Stimulated activated CD4-positive, alpha-beta T cell treated with anti-CD3 and anti-CD28 coated beads, Interleukin-1b, Interleukin-23, amount 100 ng/mL, for 48 hours (primary cell): Measurements from ENCODE around the gene TBCD.
A peak's percentile ranks its signal among the peaks of the same experiment; 100 is the strongest.

Experiments used
- DNase-seq: peaks from one replicate; pipeline ENCODE4 v3.0.0-alpha.2; 2020

The TBCD gene

GRCh38 chr17:82859431-82860403 is 107.9 kb downstream of the TBCD start:
- DNase-seq = peak; percentile 68

- DNase-seq = no peak
These were observed 108.9 kb downstream of the TBCD start for GRCh38 chr17:82860606-82861392.

- DNase-seq = no peak
These were observed 109.5 kb downstream of the TBCD start for GRCh38 chr17:82861393-82861775.

- no peak for DNase-seq
These were observed 110.3 kb downstream of the TBCD start for GRCh38 chr17:82862191-82862590.

- DNase-seq = no peak
These were observed 111.0 kb downstream of the TBCD start for GRCh38 chr17:82862737-82863382.

GRCh38 chr17:82863383-82863940 is 111.6 kb downstream of the TBCD start:
- DNase-seq = no peak

- peak; percentile 89 for DNase-seq
These were observed 112.3 kb downstream of the TBCD start for GRCh38 chr17:82863941-82864712.

GRCh38 chr17:82864713-82865248 is 112.9 kb downstream of the TBCD start:
- no peak for DNase-seq

- DNase-seq = no peak
These were observed 113.4 kb downstream of the TBCD start for GRCh38 chr17:82865274-82865673.

- no peak for DNase-seq
These were observed 114.0 kb downstream of the TBCD start for GRCh38 chr17:82865774-82866395.

GRCh38 chr17:82866590-82867191 is 114.8 kb downstream of the TBCD start:
- no peak for DNase-seq

- DNase-seq = no peak
These were observed 116.0 kb downstream of the TBCD start for GRCh38 chr17:82867763-82868325.

GRCh38 chr17:82868715-82869131 is 116.9 kb downstream of the TBCD start:
- no peak for DNase-seq

- no peak for DNase-seq
These were observed 117.7 kb downstream of the TBCD start for GRCh38 chr17:82869536-82869935.

GRCh38 chr17:82870091-82870491 is 118.2 kb downstream of the TBCD start:
- DNase-seq = no peak

GRCh38 chr17:82870541-82870940 is 118.7 kb downstream of the TBCD start:
- DNase-seq = no peak

- peak; percentile 64 for DNase-seq
These were observed 119.4 kb downstream of the TBCD start for GRCh38 chr17:82871056-82871775.

GRCh38 chr17:82871776-82872561 is 120.1 kb downstream of the TBCD start:
- no peak for DNase-seq
